NCI-H1417 (cell line): Measurements from ENCODE around the gene IGHMBP2.
"Not testable (repeated sequence)": the region's sequence is repeated elsewhere in the genome, so short reads cannot be mapped to it uniquely, and the experiment has no call there.

ENCODE experiments used
- DNase-seq, 3 experiments: peaks; one replicate each; lab custom pipeline; 2025; lab: John Stamatoyannopoulos, UW

The IGHMBP2 gene

DNA sequence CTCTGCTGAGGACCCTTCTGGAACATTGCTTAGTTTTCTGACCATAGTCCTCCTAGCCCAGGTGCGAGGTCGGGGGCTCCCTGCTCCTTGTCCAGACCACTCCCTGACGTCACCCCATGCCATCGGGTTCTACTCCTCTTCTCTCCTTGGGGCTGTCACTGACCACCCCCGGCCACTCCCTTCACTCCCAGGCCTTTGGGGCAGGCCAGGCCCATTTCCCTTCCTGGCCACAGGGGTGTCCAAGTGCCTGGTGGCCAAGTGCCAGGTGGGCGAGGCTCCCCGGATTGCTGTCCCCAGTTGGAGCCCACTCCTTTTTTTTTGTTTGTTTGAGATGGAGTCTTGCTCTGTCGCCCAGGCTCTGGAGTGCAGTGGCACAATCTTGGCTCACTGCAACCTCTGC is 57.6 kb downstream of the IGHMBP2 start:
- no peak for DNase-seq

- no peak for DNase-seq
Observed at GRCh38 chr11:68962527-68963250, 59.0 kb downstream of the IGHMBP2 start.

- no peak for DNase-seq
Observed at GRCh38 chr11:68963779-68964178, 60.1 kb downstream of the IGHMBP2 start.

DNA sequence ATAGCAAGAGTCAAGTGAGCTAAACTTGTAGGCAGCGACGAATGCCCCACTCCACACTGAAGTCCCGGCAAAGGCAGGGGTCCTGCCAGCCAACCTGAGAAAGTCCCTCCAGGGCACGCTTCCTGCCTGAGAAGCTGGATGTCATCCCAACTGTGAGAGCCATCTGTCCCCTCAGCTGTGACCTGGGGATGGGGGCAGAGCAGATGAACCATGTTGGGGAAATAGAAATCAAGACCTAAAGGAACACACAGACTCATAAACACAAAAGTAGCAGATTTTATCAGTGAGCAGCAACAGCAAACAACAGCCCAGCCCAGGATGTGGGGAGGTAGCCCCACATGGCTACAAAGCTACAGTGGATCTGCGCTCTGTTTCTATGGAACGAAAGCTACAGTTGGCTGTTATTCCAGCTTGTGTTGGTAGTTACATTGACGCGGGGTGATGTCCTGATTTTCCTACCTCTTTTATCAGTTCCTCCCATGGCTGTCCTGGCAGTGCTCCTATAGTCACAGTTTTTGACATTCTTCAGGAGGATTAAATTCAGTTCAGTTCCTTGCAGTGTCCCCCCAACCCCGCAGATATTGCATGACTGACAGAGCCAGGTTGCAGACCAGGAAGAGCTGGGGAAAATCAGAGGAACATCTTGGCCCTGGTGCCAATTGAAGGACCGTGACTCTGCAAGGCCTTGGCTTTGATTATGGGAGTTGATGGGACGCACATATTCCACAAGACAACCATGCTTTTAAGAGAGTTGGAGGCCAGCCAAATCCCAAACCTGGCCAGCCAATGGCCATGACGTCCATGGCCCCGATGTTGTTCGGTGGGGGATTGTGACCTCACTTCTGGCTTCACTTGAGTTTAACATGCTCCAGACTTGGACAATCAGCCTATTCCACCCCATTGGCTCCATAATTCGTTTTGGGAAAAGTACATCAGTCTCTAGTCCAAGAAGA is 62.5 kb downstream of the IGHMBP2 start:
- DNase-seq, result no peak

- DNase-seq, result no peak
Observed at GRCh38 chr11:68966894-68967780, 63.4 kb downstream of the IGHMBP2 start.

DNA sequence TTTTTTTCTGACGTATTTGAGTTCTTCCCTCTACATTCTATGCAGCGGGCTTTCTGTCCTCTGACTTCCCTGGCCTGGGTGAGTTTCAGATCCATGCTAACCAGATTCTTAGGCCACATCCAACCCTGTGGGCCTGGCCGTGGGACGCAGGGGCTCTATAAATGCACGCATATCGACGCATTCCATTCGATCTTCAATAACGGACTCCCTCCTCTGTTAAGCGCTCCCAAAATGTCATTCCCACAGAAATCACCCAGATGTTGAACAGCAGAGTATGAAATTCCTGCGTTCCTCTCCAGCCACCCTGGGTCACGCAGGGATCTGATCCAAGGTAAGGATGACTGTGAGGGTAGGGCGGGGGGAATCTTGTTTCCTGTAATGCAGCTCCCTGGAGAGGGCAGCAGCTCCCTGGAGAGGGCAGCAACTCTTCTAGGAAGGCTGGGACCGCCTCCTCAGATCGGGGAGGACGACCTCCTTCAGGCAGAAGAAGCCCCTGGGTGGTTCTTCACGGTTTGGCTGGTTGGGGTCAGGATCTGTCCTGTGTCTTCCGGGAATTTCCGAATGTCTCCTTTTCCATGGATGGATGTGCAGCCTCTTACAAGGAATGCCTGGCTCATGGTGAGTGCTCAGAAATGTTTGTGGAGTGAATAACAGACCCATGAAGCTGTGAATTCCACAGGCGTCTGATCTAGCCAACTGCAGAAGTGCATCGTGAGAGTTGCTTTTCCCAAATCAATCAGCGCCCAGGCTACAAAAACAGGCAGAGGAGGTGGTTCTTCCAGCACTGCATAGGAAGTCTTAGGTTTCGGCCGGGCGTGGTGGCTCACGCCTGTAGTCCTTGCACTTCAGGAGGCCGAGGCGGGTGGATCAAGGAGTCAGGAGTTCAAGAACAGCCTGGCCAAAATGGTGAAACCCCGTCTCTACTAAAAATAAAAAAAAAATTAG is 64.9 kb downstream of the IGHMBP2 start:
- DNase-seq, result no peak

GRCh38 chr11:68969386-68969785 is 65.7 kb downstream of the IGHMBP2 start:
- no peak for DNase-seq

GRCh38 chr11:68970921-68971636 is 67.4 kb downstream of the IGHMBP2 start:
- DNase-seq, result no peak

- DNase-seq, result no peak
Observed at GRCh38 chr11:68973219-68973618, 69.5 kb downstream of the IGHMBP2 start.

DNA sequence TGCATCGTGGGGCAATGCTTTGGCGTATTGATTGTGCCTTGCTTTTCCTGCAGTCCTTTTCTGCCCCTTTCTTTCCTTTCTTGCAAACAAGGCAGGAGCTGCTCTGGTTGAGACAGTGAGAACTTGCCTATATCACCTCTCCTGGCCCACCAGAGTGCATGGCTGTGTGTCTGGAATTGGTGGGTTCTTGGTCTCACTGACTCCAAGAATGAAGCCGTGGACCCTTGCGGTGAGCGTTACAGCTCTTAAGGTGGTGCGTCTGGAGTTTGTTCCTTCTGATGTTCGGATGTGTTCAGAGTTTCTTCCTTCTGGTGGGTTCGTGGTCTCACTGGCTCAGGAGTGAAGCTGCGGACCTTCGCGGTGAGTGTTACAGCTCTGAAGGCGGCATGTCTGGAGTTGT is 70.0 kb downstream of the IGHMBP2 start:
- DNase-seq, result not testable (repeated sequence)

DNA sequence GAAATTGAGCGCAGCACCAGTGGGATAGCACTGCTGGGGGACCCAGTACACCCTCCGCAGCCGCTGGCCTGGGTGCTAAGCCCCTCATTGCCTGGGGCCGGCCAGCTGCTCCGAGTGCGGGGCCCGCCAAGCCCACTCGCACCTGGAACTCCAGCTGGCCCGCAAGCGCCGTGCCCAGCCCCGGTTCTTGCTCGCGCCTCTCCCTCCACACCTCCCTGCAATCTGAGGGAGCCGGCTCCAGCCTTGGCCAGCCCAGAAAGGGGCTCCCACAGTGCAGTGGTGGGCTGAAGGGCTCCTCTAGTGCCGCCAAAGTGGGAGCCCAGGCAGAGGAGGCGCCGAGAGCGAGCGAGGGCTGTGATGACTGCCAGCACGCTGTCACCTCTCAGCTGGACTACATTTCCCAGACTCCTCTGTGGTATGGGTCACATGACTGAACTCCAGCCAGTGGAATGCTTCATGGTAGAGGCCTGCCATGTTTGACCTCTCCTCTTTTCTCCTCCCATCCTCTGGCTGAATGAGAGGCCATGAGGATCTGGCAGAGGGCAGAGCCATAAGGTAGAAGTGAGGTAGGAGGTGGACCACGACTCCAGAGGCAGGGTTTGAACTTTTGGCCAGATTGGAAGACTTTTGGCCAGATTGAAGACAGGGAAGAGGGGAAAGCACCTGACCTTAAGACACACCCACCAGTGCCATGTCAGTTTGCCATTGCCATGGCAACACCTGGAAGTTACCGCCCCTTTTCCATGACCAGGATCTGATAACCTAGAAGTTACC is 70.9 kb downstream of the IGHMBP2 start:
- DNase-seq, result peak in 1 of 3 experiments; percentile 3

DNA sequence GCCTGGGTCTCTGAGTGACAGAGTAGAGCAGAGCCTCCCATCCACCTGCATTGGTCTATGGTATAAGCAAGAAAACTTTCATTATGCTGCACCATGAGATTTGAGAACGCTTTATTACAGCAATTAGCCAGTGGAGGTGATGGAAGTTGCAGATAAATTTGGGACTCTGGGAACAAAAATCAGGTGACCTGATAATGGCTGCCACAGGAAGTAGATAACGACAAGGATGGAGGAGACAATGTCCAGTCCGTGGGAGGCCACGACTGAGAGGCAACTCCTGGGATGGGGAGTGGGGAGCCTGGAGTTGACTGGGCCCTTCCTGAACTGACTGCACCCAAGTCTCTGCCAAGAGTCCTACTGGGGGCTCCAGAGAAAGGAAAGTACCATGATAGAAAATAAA is 72.4 kb downstream of the IGHMBP2 start:
- DNase-seq, result no peak

DNA sequence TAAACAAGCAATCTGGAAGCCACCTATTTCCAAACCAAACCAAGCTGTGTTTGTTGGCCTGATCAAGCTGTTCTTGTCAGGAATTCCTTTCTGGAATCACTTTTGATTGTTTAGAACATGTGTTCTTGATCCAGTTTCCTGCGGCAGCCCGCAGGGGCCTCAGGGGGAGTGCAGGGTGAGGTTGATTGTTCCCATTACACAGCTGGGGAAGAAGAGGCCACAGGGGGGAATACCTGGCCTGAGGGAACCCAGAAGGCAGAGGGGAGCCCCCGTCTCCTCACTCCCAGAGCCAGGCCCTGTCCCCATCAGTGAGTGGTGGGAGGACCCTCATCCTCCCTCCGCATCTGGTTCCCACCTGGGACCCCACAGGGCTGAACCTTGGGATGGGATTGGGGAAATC is 72.9 kb downstream of the IGHMBP2 start:
- no peak for DNase-seq

- no peak for DNase-seq
Observed at GRCh38 chr11:68977781-68978625, 74.3 kb downstream of the IGHMBP2 start.

- no peak for DNase-seq
Observed at GRCh38 chr11:68978626-68978930, 74.9 kb downstream of the IGHMBP2 start.

DNA sequence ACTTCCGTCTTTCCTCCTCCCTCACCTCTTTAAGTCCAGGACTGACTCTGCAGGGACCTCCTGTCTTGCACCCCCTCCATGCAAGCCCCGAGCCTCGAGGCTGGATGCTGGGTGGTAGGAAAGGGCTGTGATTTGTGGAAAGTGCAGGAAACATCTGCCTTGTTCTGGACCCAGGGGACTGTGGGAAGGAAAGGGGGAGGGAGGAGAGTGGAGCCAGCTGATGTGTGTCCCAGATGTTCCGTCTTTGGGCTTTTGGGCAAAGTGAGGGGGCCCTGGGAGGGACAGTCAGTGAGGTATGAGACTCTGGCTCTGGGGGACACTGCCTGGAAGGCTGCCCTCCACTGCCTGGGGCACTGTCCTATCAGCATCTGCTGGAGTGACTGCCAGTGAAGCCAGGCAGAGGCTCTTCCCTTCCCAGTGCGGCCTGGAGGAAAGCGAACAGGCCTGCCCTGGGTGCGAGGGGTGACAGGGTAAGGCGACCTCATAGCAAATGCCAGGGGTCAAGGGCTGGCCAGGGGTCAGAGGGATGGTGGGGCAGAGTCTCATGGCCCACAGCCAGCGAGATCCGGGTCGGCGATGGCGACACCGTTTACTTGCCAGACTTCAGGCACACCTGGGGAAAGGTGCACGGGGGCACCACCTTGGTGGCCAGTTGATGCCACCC is 75.4 kb downstream of the IGHMBP2 start:
- no peak for DNase-seq

GRCh38 chr11:68979931-68980775 is 76.5 kb downstream of the IGHMBP2 start:
- no peak for DNase-seq

DNA sequence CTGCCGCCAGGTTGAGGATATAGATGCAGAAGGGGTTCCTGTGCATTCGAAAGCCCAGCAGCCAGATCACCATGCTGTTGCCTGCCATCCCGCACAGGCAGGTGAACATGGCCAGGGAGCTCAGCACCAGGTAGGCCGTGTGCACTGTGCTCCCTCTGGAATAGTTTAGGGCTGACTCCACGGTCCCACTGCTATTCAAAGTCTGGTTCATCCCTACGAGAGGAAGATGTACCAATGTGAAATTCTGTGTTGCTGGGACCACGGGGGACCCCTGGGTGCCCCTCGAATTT is 77.0 kb downstream of the IGHMBP2 start, which contains the start of gene MRGPRD:
Gene MRGPRD, minus strand, starts transcription at position 211 of the 290 bp plus-strand sequence. Its CDS starts 0 bp downstream, at position 211.
- no peak for DNase-seq
